ENCODE results near the gene TBCD. TPM values are rescaled to one million over a fixed set of nuclear protein-coding genes. Genes with fewer than 3 reads are reported as not detected.

The TBCD gene
- total RNA-seq, 1 experiment from 2014 or later = 129 TPM

DNA sequence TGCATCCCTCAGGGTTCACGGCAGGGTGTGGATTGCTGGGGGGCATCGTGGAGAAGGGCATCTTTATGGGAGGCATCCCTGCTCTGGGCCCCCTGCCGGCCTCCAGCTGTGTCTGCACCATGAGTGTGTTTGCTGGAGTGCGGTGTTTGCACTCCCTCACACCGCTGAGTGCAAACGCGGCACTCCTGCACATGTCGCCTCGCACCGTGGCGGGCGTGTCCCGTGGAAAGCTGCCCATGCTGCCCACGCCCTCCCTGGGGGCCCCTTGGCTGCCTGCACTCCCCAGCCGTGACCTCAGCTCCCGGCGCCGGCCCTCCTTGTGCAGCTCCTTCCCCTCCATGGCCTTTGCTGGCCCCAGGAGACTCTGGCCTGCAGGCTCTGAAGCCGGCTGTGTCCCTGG, 162.5 kb downstream of the TBCD start:
- H4K5ac ChIP-seq (ENCODE audit: insufficient read length, low read depth, low read length) = no peak overlapping the region
- no peak overlapping the region for H3K9ac ChIP-seq (ENCODE audit: extremely low read depth, insufficient read length, low read length)
- H3K56ac ChIP-seq (ENCODE audit: insufficient read length, low read depth, low read length) = no peak overlapping the region
- no peak overlapping the region for H3T11ph ChIP-seq (ENCODE audit: low read length)
- no peak overlapping the region for H3K14ac ChIP-seq (ENCODE audit: insufficient read depth, low read length)
- no peaks in the 10 kb centered on the region for H3K4me1 Mint-ChIP-seq
- H3K27me3 Mint-ChIP-seq (ENCODE audit: low read depth) = no peaks in the 10 kb centered on the region
- H3K79me2 ChIP-seq (ENCODE audit: insufficient read depth, low read length) = no peaks in the 10 kb centered on the region
- H3K4ac ChIP-seq (ENCODE audit: low read depth, low read length) = no peak overlapping the region
- H3K27ac ChIP-seq (ENCODE audit: insufficient read length, low read depth, low read length) = no peak overlapping the region
- H3K4me3 Mint-ChIP-seq = no peak overlapping the region
- H3K79me1 ChIP-seq (ENCODE audit: insufficient read depth, low read depth, low read length, poor library complexity, severe bottlenecking) = no peaks in the 10 kb centered on the region
- no peak overlapping the region for H2BK20ac ChIP-seq (ENCODE audit: low read depth, low read length, poor library complexity, severe bottlenecking)
- no peak overlapping the region for H3K18ac ChIP-seq (ENCODE audit: insufficient read length, low read depth, low read length)
- no peak for DNase-seq
- peaks cover 39 to 55% (median 47%) of the 10 kb centered on the region in 3 experiments for H3K36me3 Mint-ChIP-seq (ENCODE audit: insufficient read depth in 1 of 3, low read depth in 3 of 3)
- no peak overlapping the region for H3K23ac ChIP-seq (ENCODE audit: insufficient read length, low read depth, low read length)
- no peak overlapping the region for H2BK15ac ChIP-seq (ENCODE audit: low read depth, low read length)
- H4K20me1 ChIP-seq (ENCODE audit: control insufficient read depth, insufficient read depth, insufficient read length) = no peaks in the 10 kb centered on the region
- TF ChIP-seq, protein P1, sequence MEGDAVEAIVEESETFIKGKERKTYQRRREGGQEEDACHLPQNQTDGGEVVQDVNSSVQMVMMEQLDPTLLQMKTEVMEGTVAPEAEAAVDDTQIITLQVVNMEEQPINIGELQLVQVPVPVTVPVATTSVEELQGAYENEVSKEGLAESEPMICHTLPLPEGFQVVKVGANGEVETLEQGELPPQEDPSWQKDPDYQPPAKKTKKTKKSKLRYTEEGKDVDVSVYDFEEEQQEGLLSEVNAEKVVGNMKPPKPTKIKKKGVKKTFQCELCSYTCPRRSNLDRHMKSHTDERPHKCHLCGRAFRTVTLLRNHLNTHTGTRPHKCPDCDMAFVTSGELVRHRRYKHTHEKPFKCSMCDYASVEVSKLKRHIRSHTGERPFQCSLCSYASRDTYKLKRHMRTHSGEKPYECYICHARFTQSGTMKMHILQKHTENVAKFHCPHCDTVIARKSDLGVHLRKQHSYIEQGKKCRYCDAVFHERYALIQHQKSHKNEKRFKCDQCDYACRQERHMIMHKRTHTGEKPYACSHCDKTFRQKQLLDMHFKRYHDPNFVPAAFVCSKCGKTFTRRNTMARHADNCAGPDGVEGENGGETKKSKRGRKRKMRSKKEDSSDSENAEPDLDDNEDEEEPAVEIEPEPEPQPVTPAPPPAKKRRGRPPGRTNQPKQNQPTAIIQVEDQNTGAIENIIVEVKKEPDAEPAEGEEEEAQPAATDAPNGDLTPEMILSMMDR (conservative IDR thresholded peaks at IDR 0.05) = no peak
- no peak overlapping the region for H3K27ac Mint-ChIP-seq
- peaks cover 2% of the 10 kb centered on the region for H3K23me2 ChIP-seq (ENCODE audit: insufficient read length, low read depth, low read length, poor library complexity, severe bottlenecking)
- H2BK120ac ChIP-seq (ENCODE audit: low read depth, low read length, poor library complexity, severe bottlenecking) = no peak overlapping the region
- H3K4me1 ChIP-seq (ENCODE audit: insufficient read depth, low read length) = no peaks in the 10 kb centered on the region
- H2BK5ac ChIP-seq (ENCODE audit: insufficient read length, low read length) = no peak overlapping the region
- no CpG with 5 or more reads among the region's 19 CpGs for WGBS (ENCODE audit: extremely low coverage, insufficient read length, low lambda C conversion rate)
- H2BK12ac ChIP-seq (ENCODE audit: insufficient read length, low read depth, low read length) = no peak overlapping the region
- no peak overlapping the region for H2AK5ac ChIP-seq (ENCODE audit: insufficient read length, low read length)
- H3K9me3 ChIP-seq (ENCODE audit: control insufficient read depth, low read depth, low read length) = no peaks in the 10 kb centered on the region
- no peak overlapping the region for H4K91ac ChIP-seq (ENCODE audit: insufficient read length, low read depth, low read length)
- no peak overlapping the region for H3K4me2 ChIP-seq (ENCODE audit: insufficient read depth, insufficient read length, low read length)
- H3K9me3 Mint-ChIP-seq = peaks cover 0 to 3% of the 10 kb centered on the region in 2 experiments; a peak in 2 of 5 replicates
- H3K27me3 ChIP-seq (ENCODE audit: insufficient read depth, low read length) = no peaks in the 10 kb centered on the region
- no peak overlapping the region for H2AFZ ChIP-seq (ENCODE audit: low read length)
- no peak overlapping the region for H4K8ac ChIP-seq (replicated peaks; ENCODE audit: insufficient read length, low read depth, low read length)
